Tongue (tissue), 2 donors: ENCODE measurements around the gene HS1BP3. TPM values are rescaled to one million over a fixed set of nuclear protein-coding genes. Genes with fewer than 3 reads are reported as not detected.

Experiments
- DNase-seq: peaks from one replicate; pipeline ENCODE4 v3.0.0-alpha.2; 2015
- total RNA-seq: library from RNA; depleted of rRNA; stranded (reverse); fragments of >200 nt; gene quantifications from one replicate; pipeline ENCODE4 v1.2.3, GENCODE V29; 2014

HS1BP3 gene
- total RNA-seq = 13.7 TPM

- peak; percentile 94 for DNase-seq
Measured at GRCh38 chr2:20650877-20651730, at the start of gene HS1BP3. TSS of gene HS1BP3 (minus strand) at chr2:20651098. CDS start at chr2:20651063, 35 bp downstream.

- no peak for DNase-seq
Measured at GRCh38 chr2:20698916-20699613, 48.2 kb upstream of the HS1BP3 start.

- DNase-seq = no peak
Measured at GRCh38 chr2:20697322-20697934, 46.5 kb upstream of the HS1BP3 start.

- DNase-seq = peak; percentile 70
Measured at GRCh38 chr2:20696366-20696765, 45.5 kb upstream of the HS1BP3 start.

GRCh38 chr2:20693317-20693716 lies 42.4 kb upstream of the HS1BP3 start:
- no peak for DNase-seq

GRCh38 chr2:20692081-20692480 lies 41.2 kb upstream of the HS1BP3 start:
- no peak for DNase-seq

- DNase-seq = no peak
Measured at GRCh38 chr2:20691076-20691734, 40.3 kb upstream of the HS1BP3 start.

- no peak for DNase-seq
Measured at GRCh38 chr2:20689428-20690264, 38.7 kb upstream of the HS1BP3 start.

- no peak for DNase-seq
Measured at GRCh38 chr2:20687260-20687832, 36.4 kb upstream of the HS1BP3 start.

GRCh38 chr2:20684581-20685063 lies 33.7 kb upstream of the HS1BP3 start:
- DNase-seq = no peak

- DNase-seq = no peak
Measured at GRCh38 chr2:20682167-20682920, 31.4 kb upstream of the HS1BP3 start.

- no peak for DNase-seq
Measured at GRCh38 chr2:20680744-20681375, 30.0 kb upstream of the HS1BP3 start.

- no peak for DNase-seq
Measured at GRCh38 chr2:20678780-20679179, 27.9 kb upstream of the HS1BP3 start.

GRCh38 chr2:20678086-20678395 lies 27.1 kb upstream of the HS1BP3 start:
- DNase-seq = no peak

- DNase-seq = no peak
Measured at GRCh38 chr2:20677301-20678085, 26.6 kb upstream of the HS1BP3 start.

GRCh38 chr2:20676353-20677215 lies 25.7 kb upstream of the HS1BP3 start:
- DNase-seq = no peak

GRCh38 chr2:20675701-20676352 lies 24.9 kb upstream of the HS1BP3 start:
- DNase-seq = no peak
